22Rv1 (cell line): ENCODE data around the gene SDK1.

Experiments used
- CTCF ChIP-seq: fragments of 450-650 bp; IDR thresholded peaks from 2 replicates; pipeline ENCODE4 v1.5.1; 2017; ENCODE audit warnings: mild to moderate bottlenecking
- ZFX ChIP-seq: fragments of 450-650 bp; IDR thresholded peaks from 2 replicates; pipeline ENCODE4 v1.6.1; 2017; ENCODE audit warnings: antibody characterized with exemption, borderline replicate concordance

- TF ChIP-seq CTCF (no peak), ZFX (no peak)
Observed at GRCh38 chr7:3493499-3493898, 192.4 kb downstream of the SDK1 start.
